ENCODE measurements around the gene CYP11A1. TPM values are rescaled to one million over a fixed set of nuclear protein-coding genes. Genes with fewer than 3 reads are reported as not detected.

Gene CYP11A1
- total RNA-seq, 2 donors from 2014 or later: not detected

DNA sequence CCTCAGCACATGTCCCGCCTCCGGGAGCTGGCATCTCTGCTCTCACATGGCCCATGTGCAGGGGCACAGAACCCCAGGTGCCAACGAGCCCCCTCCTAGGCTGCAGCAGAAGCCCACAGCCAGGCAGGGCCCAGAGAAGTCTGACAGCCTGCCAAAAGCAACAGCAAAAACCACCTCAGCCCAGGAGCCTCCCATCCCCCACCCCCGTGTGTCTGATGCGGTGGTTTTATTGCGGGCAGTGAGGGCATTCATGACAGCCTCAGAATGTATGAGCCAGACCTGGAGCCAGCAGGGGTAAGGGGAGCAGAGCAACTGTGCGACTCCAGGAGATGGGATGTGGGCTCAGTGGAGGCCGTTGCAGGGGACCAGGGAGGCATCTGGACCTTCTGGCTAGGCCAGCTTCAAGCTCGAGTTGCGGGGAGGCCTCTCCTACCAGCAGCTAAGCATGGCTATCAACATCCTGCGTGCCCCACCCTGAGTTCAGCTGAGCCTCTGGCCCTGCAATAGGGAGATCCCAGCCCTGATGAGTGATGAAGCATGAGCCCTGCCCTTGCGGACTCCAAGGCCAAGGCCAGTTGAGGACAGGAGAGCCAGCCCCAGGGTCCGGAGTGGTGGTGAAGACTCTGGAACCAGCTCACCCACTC, 52.5 kb downstream of the CYP11A1 start:
- H3K9me3 ChIP-seq: no peaks in the 10 kb centered on the region
- DNase-seq (ENCODE audit: low spot score) (no peak), ATAC-seq (ENCODE audit: insufficient number of reproducible peaks, low FRiP score, low read depth) (no peak)
- TF ChIP-seq, protein P1, sequence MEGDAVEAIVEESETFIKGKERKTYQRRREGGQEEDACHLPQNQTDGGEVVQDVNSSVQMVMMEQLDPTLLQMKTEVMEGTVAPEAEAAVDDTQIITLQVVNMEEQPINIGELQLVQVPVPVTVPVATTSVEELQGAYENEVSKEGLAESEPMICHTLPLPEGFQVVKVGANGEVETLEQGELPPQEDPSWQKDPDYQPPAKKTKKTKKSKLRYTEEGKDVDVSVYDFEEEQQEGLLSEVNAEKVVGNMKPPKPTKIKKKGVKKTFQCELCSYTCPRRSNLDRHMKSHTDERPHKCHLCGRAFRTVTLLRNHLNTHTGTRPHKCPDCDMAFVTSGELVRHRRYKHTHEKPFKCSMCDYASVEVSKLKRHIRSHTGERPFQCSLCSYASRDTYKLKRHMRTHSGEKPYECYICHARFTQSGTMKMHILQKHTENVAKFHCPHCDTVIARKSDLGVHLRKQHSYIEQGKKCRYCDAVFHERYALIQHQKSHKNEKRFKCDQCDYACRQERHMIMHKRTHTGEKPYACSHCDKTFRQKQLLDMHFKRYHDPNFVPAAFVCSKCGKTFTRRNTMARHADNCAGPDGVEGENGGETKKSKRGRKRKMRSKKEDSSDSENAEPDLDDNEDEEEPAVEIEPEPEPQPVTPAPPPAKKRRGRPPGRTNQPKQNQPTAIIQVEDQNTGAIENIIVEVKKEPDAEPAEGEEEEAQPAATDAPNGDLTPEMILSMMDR (IDR thresholded peaks at IDR 0.05): no peak
- no peaks in the 10 kb centered on the region for H3K27me3 ChIP-seq (replicated peaks; ENCODE audit: insufficient read depth)
- no peak overlapping the region for H3K4me3 ChIP-seq
- H3K36me3 ChIP-seq: no peaks in the 10 kb centered on the region
- peaks cover 31 to 55% of the 10 kb centered on the region in 2 donors for H3K4me1 ChIP-seq (ENCODE audit: control insufficient read depth in 1 of 2, low read depth in 2 of 2)
- no peak overlapping the region for H3K27ac ChIP-seq

DNA sequence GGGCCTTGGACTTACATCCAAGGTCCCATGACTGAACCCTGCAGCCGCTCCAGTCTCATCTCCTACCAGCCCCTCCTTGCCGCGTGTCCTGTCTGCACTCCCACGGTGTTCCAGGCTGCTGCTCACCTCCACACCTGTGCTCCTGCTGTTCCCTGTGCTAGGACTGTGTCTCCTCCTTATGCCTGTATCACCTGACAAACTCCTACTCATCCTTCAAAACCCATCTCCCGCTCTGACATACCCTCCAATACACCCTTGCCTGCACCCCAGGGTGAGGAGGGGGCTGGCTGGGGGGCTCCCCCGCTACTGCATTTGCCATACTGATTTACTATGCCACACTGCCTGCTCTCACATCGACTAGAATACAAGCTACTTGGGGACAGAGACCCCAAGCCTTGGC, 53.6 kb downstream of the CYP11A1 start:
- Histone ChIP-seq H3K27me3 (replicated peaks; ENCODE audit: insufficient read depth) (no peaks in the 10 kb centered on the region), H3K4me3 (no peak overlapping the region), H3K4me1 (ENCODE audit: control insufficient read depth in 1 of 2, low read depth in 2 of 2) (peaks cover 23 to 45% of the 10 kb centered on the region in 2 donors), H3K36me3 (no peaks in the 10 kb centered on the region), H3K27ac (no peak overlapping the region), H3K9me3 (no peaks in the 10 kb centered on the region)
- ATAC-seq (ENCODE audit: insufficient number of reproducible peaks, low FRiP score, low read depth): no peak
- TF ChIP-seq, protein P1 (IDR thresholded peaks at IDR 0.05): no peak
- DNase-seq (ENCODE audit: low spot score): no peak

DNA sequence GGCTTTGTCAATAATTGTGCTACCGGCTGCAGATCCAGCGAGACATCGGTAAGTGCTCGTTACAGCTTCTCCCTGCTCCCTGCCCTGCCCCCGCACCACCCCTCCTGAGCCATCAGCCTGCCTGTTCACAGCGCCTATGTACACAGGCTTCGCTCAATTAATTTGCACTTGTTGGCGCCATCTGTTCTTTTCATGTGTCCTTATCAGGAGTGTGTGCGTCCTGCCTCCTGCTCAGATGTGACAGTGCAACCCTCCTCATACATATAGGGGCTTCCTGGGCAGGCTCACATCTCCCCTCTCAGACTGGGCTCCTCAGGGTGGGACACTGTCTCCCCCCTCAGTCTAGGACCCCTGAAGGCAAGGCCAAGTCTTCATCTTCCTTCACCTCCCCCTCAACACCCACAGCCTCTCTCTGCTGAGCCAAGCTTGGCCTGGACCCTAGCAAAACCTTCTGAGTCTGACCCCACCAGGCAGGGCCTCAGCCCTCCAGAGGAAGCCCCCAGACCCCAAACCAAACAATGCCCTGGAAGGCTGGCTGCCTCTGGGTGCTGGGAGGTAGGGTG, 54.9 kb downstream of the CYP11A1 start:
- TF ChIP-seq, protein P1 (IDR thresholded peaks at IDR 0.05): no peak
- Histone ChIP-seq H3K4me3 (no peak overlapping the region), H3K9me3 (no peaks in the 10 kb centered on the region), H3K27me3 (replicated peaks; ENCODE audit: insufficient read depth) (no peaks in the 10 kb centered on the region), H3K4me1 (ENCODE audit: control insufficient read depth in 1 of 2, low read depth in 2 of 2) (peaks cover 11 to 31% of the 10 kb centered on the region in 2 donors), H3K36me3 (no peaks in the 10 kb centered on the region), H3K27ac (no peak overlapping the region)
- no peak for DNase-seq (ENCODE audit: low spot score)
- ATAC-seq (ENCODE audit: insufficient number of reproducible peaks, low FRiP score, low read depth): no peak

DNA sequence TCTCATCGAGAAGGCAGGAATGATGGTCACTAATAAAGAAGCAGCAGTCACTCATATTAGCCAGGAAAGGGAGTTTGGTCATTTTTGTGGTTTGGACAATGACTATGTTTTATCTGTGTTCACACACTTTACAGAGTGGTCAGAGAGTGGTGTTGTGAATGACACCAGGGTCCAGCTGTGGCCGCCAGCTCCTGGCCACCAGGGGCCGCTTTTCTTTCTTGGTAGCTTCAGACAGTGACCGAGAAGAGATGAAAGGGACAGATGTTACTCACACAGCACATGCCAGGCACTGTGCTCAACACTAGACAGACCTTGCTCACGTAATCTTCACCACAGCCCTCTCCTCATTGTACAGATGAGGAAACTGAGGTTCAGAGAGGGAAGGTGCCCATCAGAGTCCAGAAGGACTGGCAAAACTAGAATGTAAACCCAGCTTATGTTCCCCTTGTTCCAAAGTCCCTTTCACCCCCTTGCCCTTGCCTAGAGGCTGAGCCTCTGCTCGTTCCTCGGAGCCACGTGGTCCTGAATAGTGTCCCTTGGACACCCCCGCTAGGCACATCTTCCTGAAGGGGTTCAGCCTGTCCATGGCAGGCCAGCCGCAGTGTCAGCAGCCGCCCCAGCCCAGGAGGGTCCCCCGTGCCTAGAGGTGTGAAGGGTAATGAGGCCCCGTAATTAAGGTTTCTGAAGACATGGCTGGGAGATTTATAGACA, 55.6 kb downstream of the CYP11A1 start:
- peaks cover 4 to 25% of the 10 kb centered on the region in 2 donors for H3K4me1 ChIP-seq (ENCODE audit: control insufficient read depth in 1 of 2, low read depth in 2 of 2)
- H3K27me3 ChIP-seq (replicated peaks; ENCODE audit: insufficient read depth): no peaks in the 10 kb centered on the region
- no peak overlapping the region for H3K4me3 ChIP-seq
- H3K27ac ChIP-seq: no peak overlapping the region
- no peaks in the 10 kb centered on the region for H3K36me3 ChIP-seq
- ATAC-seq (ENCODE audit: insufficient number of reproducible peaks, low FRiP score, low read depth) (no peak), DNase-seq (ENCODE audit: low spot score) (no peak)
- TF ChIP-seq, protein P1 (IDR thresholded peaks at IDR 0.05): no peak
- H3K9me3 ChIP-seq: no peaks in the 10 kb centered on the region
